ENCODE measurements around the gene CYP1A1. TPM values are rescaled to one million over a fixed set of nuclear protein-coding genes. Genes with fewer than 3 reads are reported as not detected.

The CYP1A1 gene, protein sequence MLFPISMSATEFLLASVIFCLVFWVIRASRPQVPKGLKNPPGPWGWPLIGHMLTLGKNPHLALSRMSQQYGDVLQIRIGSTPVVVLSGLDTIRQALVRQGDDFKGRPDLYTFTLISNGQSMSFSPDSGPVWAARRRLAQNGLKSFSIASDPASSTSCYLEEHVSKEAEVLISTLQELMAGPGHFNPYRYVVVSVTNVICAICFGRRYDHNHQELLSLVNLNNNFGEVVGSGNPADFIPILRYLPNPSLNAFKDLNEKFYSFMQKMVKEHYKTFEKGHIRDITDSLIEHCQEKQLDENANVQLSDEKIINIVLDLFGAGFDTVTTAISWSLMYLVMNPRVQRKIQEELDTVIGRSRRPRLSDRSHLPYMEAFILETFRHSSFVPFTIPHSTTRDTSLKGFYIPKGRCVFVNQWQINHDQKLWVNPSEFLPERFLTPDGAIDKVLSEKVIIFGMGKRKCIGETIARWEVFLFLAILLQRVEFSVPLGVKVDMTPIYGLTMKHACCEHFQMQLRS
- 11.6 and 15.7 TPM in 2 replicates for total RNA-seq (2014; rRNA removed; shearing (Covaris generic); ENCODE audit: low replicate concordance)

DNA sequence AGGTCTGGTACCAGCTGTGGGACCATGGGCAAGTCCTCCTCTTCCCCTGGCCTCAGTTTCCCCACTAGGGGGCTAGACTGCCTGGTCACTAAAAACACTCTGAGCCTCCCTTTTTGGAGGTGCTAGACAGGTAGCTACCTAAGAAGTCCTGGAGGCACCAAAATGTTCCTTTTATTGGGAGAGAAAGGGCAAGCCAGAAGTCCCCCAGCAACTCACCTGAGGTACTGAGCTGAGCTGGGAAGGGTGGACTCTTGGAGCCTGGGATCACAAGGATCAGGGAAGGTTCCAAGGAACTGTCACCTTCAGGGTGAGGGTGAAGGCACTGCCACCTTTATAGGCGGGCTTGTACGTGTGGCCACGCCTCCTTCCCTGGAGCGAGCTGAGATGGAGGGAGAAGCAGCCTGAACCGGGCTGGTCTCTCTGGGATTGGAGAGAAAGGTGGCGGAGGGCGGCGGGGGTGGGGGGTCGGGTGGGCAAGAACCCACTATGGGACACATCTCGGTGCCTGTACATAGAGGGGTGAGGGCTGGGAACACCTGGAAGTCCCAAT, at the start of gene CYP1A1:
CYP1A1 (minus strand) TSS at position 304 of the 550 bp plus-strand sequence. CDS start 2,431 bp downstream, outside the sequence.
- Histone ChIP-seq H3K9me3 (0 out of 2 replicates have a peak, but pooled peaks cover 4% of the 10 kb centered on the region), H3K4me3 (peak within 1 kb of the TSS; percentile 43), H3K36me3 (no peaks in the 10 kb centered on the region), H3K27me3 (no peaks in the 10 kb centered on the region)
- peak; percentile 32 for DNase-seq

DNA sequence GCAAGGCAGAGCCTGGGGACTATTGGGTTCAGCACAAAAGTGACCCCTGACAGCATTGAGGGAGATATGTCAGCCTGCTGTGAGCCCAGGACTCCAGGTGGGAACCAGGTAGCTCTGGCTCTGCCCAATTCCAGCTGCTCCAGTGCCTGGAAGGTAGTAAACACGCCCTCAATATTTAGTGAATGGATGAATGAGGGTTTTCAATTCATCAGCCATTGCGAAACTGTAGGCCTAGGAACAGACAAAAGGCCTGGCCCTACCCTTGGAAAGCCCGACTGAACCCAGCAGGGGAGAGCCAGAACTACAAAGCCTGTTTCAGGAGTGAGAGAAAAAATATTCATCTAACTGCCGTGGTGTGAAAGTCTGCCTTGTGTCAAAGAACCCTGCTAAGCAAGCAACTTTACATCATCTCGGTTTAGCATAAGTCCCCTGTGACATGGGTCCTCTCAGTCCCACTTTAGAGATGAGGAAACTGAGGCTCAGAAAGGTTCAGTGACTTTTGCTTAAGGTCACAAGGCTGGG, 48.5 kb upstream of the CYP1A1 start:
- no peaks in the 10 kb centered on the region for H3K36me3 ChIP-seq
- DNase-seq: no peak
- no peaks in the 10 kb centered on the region for H3K9me3 ChIP-seq
- H3K4me3 ChIP-seq: no peak overlapping the region
- H3K27me3 ChIP-seq: no peaks in the 10 kb centered on the region

DNA sequence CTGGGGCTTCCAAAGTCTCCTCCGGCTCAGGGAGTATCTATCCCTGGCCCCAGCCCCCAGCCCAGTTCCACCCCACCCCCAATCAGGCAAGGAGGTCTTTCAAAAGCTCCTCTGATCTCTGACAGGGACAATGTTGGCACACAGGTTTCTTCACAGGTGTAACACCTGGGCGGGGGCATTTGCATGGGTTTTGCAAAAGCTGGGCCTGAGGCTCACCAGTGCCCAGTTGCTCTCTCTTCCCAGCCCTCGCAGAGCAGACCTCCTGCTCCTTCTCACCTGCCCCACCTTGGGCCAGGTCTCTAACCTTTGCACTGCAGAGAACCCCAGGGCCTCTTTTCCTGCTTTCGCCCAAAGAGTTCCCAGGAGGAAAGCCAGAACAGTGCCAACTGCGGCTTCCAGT, 48.0 kb upstream of the CYP1A1 start:
- H3K4me3 ChIP-seq: no peak overlapping the region
- H3K9me3 ChIP-seq: no peaks in the 10 kb centered on the region
- no peaks in the 10 kb centered on the region for H3K27me3 ChIP-seq
- no peaks in the 10 kb centered on the region for H3K36me3 ChIP-seq
- DNase-seq: no peak

DNA sequence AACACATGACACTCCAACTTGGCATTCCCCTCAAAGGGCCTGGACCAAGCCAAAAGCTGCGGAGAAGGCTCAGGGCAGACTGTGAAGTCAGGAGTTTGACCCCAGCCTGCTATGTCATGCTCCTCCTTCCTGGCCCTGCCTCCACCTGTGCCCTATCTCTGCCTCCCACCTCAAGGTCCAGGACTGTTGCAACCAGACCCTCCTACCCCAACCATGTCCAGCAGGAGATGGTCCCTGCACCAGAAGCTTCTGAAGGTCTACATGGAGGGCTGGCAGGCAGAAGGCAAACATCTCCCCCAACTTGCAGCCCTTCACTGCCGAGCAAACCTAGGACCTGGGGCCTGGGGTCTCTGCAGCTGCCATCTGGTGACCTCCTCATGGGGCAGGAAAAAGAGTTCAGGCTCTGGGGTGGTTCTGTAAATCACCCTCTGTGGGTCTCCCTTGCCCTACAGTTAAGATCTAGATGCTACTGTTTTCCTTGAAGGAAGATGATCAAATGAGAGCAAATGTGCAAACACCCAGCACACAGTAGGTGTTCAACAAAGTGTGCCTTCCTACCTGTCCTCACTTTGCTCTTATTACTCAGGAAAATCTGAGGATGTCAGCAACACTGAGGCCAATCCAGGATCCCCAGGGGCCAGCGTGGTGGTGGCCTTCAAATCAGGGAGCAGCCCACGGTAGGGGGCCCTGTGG, 45.0 kb upstream of the CYP1A1 start:
- Histone ChIP-seq H3K4me3 (no peak overlapping the region), H3K9me3 (no peaks in the 10 kb centered on the region; the same call in 1 of the 2 replicates), H3K36me3 (no peaks in the 10 kb centered on the region), H3K27me3 (no peaks in the 10 kb centered on the region)
- no peak for DNase-seq

DNA sequence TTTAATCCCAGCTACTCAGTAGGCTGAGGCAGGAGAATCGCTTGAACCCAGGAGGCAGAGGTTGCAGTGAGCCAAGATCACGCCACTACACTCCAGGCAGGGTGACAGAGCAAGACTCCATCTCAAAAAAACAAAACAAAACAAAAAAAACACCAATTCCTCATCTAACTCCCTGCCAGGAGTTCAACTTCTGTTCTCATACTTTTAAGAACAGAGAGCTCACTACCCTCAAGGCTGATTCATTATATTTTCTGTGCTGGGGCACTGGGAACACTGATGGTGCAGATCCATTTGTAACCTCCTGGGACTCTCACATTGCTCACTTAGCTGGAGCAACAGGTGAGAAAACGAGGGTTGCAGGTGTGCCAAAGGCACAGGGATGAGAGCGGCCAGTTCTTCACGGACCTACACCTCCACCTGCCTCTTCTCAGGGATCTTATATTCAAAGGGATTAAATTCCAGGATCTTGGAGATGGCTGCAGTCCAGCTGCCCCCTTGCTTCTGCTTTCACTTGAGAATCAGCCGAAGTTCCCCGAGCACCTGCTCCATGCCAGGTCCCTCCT, 44.2 kb upstream of the CYP1A1 start:
- no peak overlapping the region for H3K4me3 ChIP-seq
- no peaks in the 10 kb centered on the region for H3K27me3 ChIP-seq
- no peaks in the 10 kb centered on the region; the same call in 1 of the 2 replicates for H3K9me3 ChIP-seq
- no peak for DNase-seq
- H3K36me3 ChIP-seq: no peaks in the 10 kb centered on the region

DNA sequence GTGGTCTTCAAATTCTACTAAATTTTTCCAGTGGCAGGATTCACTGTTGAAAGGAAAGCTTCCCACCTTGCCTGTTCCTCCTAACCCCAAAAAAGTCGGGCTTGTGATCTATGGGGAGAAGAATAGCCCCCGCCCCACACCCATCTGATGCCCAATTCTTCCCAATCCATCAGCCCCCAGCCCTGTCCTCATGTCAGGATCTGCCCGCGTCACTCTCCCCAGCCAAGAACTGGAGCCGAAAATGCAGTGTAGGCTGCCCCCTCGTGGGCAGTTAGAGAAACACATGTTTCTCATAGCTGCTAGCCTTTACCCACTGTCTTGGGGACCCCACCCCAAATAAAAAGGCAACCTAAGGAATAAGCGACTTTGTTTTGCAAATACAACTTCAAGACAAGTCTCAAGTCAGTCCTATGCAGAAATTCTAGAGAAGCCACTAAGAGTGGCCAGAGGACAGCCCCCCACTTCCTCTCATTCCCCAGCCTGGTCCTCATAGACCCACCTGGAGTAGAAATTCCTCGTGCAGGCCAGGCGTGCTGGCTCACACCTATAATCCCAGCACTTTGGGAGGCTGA, 43.5 kb upstream of the CYP1A1 start:
- no peaks in the 10 kb centered on the region; the same call in 1 of the 2 replicates for H3K9me3 ChIP-seq
- peak; percentile 65 for DNase-seq
- H3K36me3 ChIP-seq: no peaks in the 10 kb centered on the region
- no peaks in the 10 kb centered on the region for H3K27me3 ChIP-seq
- H3K4me3 ChIP-seq: no peak overlapping the region

DNA sequence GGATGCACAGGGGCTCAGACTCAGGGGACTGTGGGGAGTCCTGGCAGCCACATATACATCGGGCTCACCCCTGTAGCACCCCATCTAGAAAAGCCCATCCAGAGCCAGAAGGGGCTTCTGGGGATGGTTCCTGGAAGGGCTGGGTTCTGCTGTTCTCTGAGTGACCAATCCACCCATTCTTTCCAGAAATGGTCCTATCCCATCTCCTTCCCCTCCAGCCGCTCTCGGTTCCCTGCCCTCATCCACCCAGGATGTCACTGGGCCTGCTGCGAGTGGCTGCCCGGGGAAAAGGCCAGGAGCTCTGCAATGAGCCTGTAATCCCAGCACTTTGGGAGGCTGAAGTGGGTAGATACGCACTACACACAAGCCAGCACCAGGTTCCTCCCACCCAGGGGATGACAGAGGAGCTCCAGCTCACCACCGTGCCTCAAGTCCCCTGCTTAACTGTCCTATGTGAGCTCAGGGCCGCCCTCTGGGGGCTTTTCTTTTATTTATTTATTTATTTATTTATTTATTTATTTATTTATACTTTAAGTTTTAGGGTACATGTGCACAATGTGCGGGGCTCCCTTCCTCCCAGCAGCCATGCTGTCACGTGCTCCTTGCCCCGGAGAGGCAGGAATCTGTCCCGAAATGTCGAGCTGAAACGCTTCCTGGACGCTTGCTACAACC, 42.9 kb upstream of the CYP1A1 start:
- no peaks in the 10 kb centered on the region for H3K36me3 ChIP-seq
- no peak overlapping the region for H3K4me3 ChIP-seq
- no peak for DNase-seq
- no peaks in the 10 kb centered on the region for H3K27me3 ChIP-seq
- no peaks in the 10 kb centered on the region; the same call in 1 of the 2 replicates for H3K9me3 ChIP-seq

DNA sequence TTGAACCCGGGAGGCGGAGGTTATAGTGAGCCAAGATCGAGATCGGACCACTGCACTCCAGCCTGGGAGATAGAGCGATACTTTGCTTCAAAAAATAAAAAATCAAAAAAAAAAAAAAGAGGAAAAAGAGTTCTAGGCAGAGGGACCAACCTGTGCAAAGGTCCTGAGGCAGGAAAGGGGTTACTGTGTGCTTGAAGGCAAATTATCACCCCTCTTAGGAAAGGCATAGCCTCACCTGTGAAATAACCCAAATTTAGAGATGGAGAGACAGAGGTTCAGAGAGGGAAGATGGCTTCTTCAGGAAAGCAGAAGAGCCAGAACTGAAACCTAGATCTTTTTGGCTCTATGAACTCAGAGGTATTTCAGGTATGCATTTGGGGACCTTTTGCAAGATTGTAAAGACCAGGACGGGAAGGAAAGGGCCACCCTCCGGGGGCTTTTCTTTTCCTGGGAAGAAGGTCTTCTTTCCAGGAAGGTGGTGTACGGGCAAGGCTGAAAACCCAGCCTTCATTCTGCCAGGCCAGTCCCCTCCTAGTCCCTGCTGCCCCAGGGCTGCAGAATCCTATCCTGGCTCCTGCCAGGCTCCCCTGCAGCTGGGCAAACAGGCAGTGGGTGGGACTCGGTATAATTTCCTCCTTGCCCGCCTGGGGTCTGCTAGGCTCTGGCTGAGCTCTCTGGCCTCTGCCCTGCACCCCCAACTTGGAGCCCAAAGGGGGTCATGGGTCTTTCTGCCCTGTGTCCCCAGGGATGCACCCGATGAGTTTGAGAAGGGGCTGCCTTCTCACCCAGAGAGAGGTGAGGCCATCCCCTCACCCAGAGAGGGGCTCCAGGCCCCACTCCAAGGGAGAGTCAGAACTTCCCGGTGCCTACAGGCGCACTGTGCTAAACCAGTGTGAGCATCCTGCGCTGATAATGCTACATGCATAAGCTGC, 42.1 kb upstream of the CYP1A1 start:
- no peak for DNase-seq
- Histone ChIP-seq H3K27me3 (no peaks in the 10 kb centered on the region), H3K36me3 (no peaks in the 10 kb centered on the region), H3K4me3 (no peak overlapping the region), H3K9me3 (no peaks in the 10 kb centered on the region; the same call in 1 of the 2 replicates)

DNA sequence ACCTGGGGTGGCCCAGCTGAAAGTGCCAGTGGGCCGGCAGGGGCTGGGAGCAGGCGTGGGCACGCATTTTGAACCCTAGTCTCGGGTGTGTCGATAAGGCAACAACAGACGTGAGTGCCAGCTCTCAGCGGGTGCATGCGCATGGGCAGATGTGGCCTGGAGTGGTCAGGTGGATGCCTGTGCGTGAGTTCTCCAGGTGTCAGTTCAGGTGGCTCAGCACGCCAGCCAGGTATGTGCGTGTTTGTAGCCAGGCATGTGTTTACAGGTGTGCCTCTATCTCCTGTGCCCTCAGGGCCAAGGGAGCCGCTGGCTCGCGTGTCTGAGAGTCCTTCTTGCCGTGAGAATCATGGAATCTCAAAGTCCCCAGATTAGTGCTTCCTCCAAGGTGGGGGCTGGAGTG, 38.1 kb upstream of the CYP1A1 start:
- Histone ChIP-seq H3K4me3 (no peak overlapping the region), H3K27me3 (no peaks in the 10 kb centered on the region), H3K9me3 (no peaks in the 10 kb centered on the region; the same call in 1 of the 2 replicates), H3K36me3 (no peaks in the 10 kb centered on the region)
- DNase-seq: no peak

DNA sequence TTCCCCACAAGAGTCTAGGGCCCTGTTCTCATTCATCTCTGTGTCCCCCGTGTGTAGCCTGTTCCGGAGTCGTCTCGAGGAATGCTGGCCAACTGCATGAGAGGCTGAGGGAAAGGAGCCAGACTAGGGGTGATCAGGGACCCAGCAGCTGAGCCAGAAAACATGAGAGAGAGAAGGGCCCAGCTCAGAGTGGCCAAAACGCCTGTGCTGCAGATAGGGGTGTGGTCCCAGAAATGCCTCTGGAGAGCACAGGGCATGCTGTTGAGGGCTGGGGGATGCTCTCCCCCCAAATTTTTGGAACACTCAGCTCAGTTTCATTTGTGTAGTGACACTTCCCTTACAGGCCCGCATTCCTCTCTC, 37.4 kb upstream of the CYP1A1 start:
- no peak for DNase-seq
- no peaks in the 10 kb centered on the region for H3K36me3 ChIP-seq
- no peaks in the 10 kb centered on the region; the same call in 1 of the 2 replicates for H3K9me3 ChIP-seq
- H3K4me3 ChIP-seq: no peak overlapping the region
- no peaks in the 10 kb centered on the region for H3K27me3 ChIP-seq

DNA sequence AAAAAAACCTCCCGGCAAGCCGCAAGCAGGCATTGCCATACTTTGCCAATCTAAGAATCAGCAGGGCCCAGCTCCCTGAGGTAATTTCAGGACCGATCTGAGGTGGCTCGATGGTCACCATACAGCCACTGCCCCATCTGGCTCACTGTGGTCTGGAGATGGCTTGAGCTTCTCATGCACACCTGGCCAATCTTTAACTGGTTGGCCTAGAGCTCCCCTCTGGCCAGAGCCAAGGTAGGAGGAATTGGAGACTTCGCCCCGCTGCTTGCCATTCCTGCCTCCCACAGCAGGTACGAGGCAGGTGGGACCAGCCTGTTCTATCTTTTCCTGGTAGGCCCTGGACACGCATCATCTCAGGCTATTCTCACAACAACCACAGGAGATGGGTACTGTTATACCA, 33.4 kb upstream of the CYP1A1 start:
- no peak for DNase-seq
- H3K27me3 ChIP-seq: no peaks in the 10 kb centered on the region
- no peaks in the 10 kb centered on the region for H3K9me3 ChIP-seq
- H3K4me3 ChIP-seq: no peak overlapping the region
- no peaks in the 10 kb centered on the region for H3K36me3 ChIP-seq

DNA sequence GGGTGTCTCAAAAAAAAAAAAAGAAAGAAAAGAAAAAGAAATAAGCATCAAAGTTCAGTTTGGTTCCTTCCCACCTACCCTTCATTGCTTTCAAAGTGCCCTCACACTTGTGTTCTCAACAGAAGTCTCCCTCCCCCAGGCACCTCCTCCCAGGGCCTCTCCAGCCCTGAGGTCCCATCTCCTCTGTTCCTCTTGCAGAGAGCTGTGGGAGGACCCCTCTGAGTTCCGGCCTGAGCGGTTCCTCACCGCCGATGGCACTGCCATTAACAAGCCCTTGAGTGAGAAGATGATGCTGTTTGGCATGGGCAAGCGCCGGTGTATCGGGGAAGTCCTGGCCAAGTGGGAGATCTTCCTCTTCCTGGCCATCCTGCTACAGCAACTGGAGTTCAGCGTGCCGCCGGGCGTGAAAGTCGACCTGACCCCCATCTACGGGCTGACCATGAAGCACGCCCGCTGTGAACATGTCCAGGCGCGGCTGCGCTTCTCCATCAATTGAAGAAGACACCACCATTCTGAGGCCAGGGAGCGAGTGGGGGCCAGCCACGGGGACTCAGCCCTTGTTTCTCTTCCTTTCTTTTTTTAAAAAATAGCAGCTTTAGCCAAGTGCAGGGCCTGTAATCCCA, 29.4 kb upstream of the CYP1A1 start:
- Histone ChIP-seq H3K27me3 (no peaks in the 10 kb centered on the region), H3K36me3 (no peaks in the 10 kb centered on the region), H3K9me3 (no peaks in the 10 kb centered on the region), H3K4me3 (no peak overlapping the region)
- no peak for DNase-seq

DNA sequence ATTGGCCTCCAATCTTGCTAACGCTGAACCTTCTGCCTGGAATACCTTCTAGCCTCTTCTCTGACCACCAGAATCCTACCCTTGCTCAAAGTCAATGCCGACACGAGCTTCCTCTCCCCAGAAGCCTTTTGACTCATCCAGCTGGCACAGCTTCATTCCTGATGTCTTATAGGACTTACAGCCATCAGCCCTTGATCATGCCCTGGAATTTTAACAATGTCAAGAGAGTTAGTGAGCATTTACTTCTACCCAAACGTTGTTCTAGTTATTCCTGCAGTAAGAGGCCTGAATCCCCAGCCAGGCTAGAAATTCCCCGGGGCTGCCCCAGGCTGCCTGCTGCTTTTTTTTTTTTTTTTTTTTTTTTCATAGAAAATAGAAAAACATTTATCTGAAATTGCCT, 27.2 kb upstream of the CYP1A1 start:
- no peak overlapping the region for H3K4me3 ChIP-seq
- no peaks in the 10 kb centered on the region for H3K27me3 ChIP-seq
- no peaks in the 10 kb centered on the region for H3K9me3 ChIP-seq
- H3K36me3 ChIP-seq: no peaks in the 10 kb centered on the region
- peak; percentile 83 for DNase-seq

DNA sequence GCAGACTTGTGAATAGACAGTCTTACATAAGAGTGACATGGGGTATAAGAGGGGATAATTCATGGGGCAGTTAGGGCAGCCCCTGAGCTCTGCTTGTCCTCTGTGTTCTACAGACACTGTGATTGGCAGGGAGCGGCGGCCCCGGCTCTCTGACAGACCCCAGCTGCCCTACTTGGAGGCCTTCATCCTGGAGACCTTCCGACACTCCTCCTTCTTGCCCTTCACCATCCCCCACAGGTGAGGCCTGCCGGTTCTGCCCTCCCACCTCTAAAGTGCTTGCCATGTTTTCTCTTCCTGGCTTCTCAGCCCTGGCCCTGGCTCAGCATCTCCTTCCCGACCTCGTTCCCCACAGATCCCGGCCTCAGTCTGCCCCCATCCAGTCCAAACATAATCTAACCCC, 26.7 kb upstream of the CYP1A1 start:
- Histone ChIP-seq H3K9me3 (no peaks in the 10 kb centered on the region), H3K36me3 (no peaks in the 10 kb centered on the region), H3K27me3 (no peaks in the 10 kb centered on the region), H3K4me3 (no peak overlapping the region)
- DNase-seq: no peak

DNA sequence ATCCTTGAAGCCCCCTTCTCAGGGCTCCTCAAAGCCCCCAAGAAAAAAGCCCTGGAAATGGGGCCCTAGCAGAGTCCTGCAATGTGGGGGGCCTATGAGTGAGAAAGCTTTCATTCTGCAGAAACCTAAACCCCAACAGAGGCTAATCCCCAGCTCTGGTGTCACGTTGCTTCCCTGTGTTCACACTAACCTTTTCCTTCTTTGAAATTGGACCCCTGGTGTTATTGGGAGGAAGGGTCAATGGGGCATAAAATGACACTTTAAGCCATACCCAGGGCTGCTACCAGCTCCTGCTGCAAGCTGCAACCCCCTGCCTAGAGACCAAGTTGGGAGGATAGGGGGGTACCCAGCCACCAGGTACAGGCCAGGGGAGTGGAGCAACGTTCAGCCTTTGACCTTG, 25.4 kb upstream of the CYP1A1 start:
- DNase-seq: no peak
- Histone ChIP-seq H3K9me3 (no peaks in the 10 kb centered on the region), H3K36me3 (no peaks in the 10 kb centered on the region)

More for the DNA sequence above, 25.4 kb upstream of the CYP1A1 start:
- Histone ChIP-seq H3K4me3 (no peak overlapping the region), H3K27me3 (no peaks in the 10 kb centered on the region)

All from MG63 (cell line).